Cerebellar nuclear complex (tissue), 1 donor: ENCODE data around the gene CTNNA1.

ENCODE experiments used
- DNase-seq, 2 experiments: peaks; one replicate each; lab custom pipeline; 2025; lab: John Stamatoyannopoulos, UW

The CTNNA1 gene

GRCh38 chr5:138850865-138851435 lies 97.7 kb downstream of the CTNNA1 start:
- no peak for DNase-seq

DNA sequence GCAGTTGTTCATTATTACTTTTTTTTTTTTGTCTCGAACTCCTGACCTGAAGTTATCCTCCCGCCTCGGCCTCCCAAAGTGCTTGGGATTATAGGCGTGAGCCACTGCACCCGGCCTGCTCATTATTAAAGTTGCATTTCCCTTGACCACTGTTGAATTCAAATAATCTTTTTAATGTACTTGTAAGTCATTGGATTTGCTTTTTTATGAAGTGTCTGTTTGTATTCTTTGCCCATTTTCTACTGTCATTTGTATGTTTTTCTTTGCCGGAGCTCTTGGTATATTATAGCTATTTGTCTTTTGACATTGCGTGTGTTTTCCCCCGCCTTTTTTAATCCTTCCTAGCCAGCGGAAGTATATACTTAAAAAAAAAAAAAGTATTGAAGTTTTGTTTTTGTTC lies 99.9 kb downstream of the CTNNA1 start:
- DNase-seq = no peak

DNA sequence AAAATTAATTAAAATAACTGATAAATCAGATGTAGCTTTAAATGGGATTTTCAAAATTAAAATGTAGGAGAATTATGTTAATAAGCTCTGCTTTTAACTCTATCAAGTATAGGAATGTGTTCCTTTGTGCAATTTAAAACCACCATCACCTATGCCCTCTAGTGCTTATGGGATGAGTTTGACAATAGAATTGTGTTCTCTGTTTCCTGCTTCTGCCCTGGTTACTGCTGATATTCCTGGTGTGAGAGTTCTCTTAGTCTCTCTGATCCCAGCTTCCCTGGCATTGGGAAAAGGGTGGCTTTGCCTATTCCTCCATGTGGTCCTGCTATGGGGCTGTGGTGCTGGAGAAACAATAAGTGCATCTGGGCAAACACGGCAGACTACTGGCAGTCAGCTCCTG lies 113.8 kb downstream of the CTNNA1 start:
- no peak for DNase-seq

DNA sequence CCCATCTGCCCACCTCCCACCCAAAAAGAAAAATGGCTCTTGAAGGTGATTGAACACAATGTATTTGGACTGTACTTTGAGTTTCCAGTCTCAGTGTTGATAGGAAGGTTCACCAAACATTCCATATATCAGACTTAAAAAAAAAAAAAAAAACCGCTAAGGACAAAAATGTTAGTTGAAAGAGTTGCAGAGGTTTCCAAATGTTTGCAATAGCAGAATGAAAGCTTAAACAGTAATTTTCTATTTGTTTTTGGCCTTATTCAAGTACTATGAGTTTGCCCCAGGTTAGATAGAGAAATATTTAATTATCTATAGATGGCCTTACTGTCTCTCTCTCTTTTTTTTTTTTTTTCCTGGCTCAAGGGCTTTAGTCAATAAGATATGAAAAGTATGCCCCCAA lies 115.8 kb downstream of the CTNNA1 start:
- no peak for DNase-seq

DNA sequence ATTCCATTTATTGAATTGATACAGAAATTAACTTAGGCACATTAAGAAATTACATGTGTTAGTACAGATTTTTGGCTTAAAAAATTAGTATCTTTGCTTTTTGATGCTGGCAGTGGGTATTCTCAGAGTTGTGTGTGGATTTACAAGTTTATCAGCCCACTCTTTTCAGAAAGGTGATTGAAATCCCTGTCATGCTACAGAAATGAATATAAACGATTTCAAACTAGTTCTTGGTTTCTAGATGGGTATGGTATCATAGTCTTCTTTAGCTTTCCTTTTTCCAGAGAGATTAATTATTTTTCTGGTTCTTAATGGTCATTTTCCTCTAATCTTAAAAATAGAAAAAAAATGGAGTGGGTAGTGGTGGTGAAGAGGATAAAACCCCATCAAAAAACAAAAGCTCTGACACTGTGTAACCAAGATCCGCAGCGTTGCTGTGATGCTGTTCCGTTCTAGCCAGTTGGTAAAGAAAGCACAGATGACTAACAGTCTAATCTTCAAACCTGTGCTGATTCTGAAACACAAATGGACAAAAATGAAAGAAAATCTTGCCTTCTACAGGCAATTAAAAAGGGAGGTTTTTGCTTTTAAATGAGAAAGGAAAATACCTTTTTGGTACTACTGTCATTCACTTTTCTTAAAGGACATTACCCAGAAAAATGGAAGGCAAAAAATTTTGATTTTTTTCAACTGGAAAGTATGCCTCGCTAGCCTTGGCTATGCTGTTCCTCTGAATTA lies 116.7 kb downstream of the CTNNA1 start:
- DNase-seq = peak in 1 of 2 experiments; percentile 39

GRCh38 chr5:138870611-138871010 lies 117.4 kb downstream of the CTNNA1 start:
- DNase-seq = peak in 1 of 2 experiments; percentile 23

GRCh38 chr5:138872841-138873465 lies 119.7 kb downstream of the CTNNA1 start:
- no peak for DNase-seq

GRCh38 chr5:138873466-138874221 lies 120.4 kb downstream of the CTNNA1 start:
- DNase-seq = no peak

- DNase-seq = peak in 1 of 2 experiments; percentile 27
Observed at GRCh38 chr5:138874241-138874640, 121.0 kb downstream of the CTNNA1 start.

DNA sequence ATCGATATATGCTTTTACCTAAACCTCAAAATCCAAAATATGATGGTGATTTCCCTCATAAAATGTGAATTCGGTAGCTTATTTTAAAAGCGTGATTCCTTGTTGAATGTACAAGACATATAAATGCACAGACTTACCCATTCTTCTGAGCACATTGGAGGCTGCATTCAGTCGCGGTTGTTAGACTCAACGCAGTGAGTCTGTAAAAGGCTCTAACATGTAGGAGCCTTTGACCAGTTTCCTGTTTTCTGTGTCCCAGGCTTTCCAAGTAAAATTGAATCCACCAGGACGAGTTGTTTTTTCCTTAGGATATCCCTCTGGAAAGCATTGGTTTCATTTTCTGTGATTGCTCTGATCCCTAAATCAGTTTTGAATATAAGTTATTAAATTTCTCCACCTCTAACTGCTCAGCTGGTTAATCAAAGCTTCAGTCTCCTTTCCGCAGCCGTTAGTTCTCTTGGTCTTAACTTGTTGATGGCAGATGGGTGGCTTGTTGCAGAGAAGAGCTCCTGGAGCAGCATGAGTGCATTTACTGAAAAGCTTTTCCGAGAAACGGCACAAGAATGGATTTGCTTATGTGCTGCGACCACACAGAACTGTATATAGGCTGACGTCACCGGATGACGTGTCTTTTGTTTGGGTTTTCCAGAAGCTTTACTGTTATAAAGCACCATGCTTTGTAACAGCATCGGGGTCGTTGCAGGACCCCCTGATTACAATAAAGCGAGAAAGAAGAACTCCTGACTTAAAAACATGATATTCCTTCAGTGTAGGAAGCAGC lies 121.7 kb downstream of the CTNNA1 start, which contains the start of gene LRRTM2:
Gene LRRTM2, minus strand, starts transcription at position 565 of the 781 bp plus-strand sequence. Its CDS starts 424 bp downstream, at position 141.
- peak in 1 of 2 experiments; percentile 71 for DNase-seq

DNA sequence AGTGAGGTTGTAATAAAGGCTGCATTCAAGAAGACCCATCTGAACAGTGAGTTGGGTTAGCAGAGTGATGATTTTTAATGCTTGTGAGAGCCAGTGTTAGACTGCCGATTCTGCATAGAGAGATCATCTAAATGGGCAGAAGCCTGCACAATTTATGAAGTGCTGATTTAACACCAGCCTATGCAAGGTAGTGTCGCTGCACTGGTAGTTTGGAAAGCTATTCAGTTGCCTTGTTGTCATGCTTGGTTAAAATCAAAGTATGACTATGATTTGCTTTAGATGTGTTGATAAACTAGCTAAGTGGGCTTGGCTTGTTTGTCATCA lies 122.3 kb downstream of the CTNNA1 start:
- DNase-seq = peak in 1 of 2 experiments; percentile 71

- no peak for DNase-seq
Observed at GRCh38 chr5:138875946-138876345, 122.7 kb downstream of the CTNNA1 start.

DNA sequence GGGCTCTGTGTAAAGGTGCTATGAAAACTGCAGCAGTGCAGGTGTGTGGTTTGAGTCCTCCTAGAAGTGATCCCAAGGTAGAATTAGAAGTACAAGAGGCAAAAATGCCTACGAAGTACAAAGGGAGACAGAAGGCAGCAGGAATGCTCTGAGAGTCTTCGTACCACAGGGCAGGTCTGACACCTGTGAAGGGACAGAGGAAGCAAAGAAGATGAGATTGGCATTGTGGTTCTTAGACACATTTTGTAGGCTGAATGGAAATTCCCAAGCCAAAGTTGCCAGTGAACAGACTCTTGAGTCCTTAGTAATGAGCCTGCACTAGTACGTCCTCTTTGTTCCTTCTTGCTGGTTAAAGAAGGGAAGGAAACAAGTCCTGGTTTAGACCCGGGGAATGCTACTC lies 123.6 kb downstream of the CTNNA1 start:
- no peak for DNase-seq

GRCh38 chr5:138878437-138879235 lies 125.4 kb downstream of the CTNNA1 start:
- no peak for DNase-seq

- DNase-seq = no peak
Observed at GRCh38 chr5:138883211-138883610, 130.0 kb downstream of the CTNNA1 start.

DNA sequence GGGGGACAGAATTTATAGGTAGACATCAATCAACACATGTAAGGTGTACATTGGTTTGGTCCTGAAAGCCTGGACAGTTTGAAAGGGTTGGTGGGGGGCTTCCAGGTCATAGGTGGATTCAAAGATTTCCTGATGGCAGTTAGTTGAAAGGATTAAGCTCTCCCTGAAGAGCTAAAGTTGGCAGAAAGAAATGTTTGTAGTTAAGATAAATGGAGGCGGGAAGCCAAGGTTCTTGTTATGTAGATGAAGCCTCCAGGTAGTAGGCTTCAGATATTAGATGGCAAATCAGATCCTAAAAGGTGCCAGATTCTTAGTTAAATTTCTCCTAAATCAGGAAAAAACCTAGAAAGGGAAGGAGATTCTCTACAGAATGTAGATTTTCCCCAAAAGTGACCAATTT lies 130.9 kb downstream of the CTNNA1 start:
- DNase-seq = no peak

- DNase-seq = no peak
Observed at GRCh38 chr5:138884554-138884953, 131.3 kb downstream of the CTNNA1 start.

- no peak for DNase-seq
Observed at GRCh38 chr5:138889994-138890393, 136.8 kb downstream of the CTNNA1 start.

GRCh38 chr5:138890644-138891043 lies 137.4 kb downstream of the CTNNA1 start:
- DNase-seq = no peak

GRCh38 chr5:138895918-138896317 lies 142.7 kb downstream of the CTNNA1 start:
- DNase-seq = no peak

- DNase-seq = no peak
Observed at GRCh38 chr5:138898299-138898698, 145.1 kb downstream of the CTNNA1 start.
